Right kidney (tissue), 1 donor: ENCODE results near the gene RAB31.
"Not testable (repeated sequence)": the region's sequence is repeated elsewhere in the genome, so short reads cannot be mapped to it uniquely, and the experiment has no call there.

Experiments
- DNase-seq: peaks from one replicate; pipeline ENCODE4 v3.0.0-alpha.2; 2016

RAB31 gene

DNA sequence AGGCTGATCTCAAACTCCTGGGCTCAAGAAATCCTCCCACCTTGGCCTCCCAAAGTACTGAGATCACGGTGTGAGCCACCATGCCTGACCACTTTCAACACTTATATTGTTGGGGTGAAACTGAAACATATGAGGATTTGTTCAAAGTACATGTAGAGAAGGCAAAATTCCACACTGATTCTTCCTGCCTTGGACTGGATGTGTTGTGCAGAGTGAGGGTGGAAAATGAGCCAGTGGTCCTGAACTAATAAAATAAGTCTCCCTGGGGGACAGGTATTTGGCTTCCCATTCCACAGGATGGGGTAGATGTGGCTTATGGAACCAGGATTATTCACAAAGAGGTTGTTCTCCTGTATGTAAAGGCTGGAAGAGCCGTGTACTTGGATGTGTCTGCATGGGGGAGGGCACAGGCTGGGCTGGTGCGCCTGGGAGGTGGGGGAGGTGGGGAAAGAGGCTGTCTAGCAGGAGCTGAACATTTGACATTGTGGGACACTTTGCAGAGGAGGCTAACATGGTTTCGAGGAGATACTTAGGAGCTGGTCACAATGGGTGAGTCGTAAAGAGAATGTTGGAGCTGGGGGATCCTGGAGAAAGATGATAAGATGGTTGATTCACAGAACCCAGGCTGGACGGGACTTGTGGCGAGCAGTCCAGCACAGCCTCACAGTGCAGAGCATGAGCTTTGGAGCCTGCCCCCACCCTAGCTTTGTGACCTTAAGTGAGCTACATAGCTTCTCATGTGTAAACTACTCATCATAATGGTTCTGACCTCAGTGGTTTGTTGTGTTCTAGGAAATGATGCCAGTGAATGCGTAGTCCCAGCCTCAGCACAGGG lies 177.3 kb downstream of the RAB31 start, which contains the start of gene TXNDC2:
Gene TXNDC2 (plus strand): TSS at position 804 of the 835 bp plus-strand sequence. CDS start 708 bp downstream, outside the sequence.
- DNase-seq: no peak

DNA sequence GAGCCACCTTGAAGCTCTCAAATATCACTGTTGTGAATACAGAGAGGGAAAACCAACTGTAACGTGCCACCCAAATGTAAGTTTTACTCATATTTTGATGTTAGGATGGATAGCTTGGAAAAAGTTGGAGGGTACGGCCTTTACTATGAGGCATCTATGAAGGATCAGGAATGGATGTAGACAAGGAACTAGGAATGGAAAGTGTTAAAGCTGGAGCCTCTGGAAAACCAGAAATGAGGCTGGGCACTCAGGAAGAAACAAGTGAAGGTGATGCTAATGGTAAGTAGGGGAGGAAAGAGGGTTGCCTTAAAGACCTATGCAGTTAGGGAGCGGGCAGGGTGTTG lies 177.9 kb downstream of the RAB31 start:
- DNase-seq: no peak

DNA sequence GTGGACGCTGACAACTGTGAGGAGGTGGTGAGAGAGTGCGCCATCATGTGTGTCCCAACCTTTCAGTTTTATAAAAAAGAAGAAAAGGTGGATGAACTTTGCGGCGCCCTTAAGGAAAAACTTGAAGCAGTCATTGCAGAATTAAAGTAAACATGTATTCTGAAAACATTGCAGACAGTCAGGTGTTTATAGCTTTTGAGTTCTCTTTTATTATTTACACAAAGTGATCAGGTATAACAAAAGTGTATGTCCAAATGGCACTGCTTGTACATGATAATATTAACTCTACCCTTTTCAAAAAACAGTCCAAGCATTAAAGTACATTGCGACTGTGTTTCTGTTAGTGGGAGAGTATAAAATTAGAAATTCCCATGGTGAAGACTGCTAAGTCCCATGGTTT lies 179.9 kb downstream of the RAB31 start:
- no peak for DNase-seq

- no peak for DNase-seq
Observed at GRCh38 chr18:9890196-9890595, 182.1 kb downstream of the RAB31 start.

DNA sequence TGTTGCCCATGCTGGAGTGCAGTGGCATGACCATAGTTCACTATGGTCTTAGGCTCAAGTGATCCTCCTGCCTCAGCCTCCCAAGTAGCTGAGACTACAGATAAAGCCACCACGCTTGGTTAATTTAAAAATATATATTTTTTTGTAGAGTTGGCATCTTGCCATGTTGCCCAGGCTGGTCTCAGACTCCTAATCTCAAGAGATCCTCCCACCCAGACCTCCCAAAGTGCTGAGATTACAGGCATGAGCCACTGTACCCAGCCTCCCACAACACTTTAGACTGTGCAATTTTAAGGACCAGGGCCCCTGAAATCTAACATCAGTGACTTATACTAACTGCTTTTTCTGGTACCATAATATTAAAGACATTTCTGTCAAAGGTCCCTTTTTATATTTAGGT lies 182.9 kb downstream of the RAB31 start:
- DNase-seq: no peak

DNA sequence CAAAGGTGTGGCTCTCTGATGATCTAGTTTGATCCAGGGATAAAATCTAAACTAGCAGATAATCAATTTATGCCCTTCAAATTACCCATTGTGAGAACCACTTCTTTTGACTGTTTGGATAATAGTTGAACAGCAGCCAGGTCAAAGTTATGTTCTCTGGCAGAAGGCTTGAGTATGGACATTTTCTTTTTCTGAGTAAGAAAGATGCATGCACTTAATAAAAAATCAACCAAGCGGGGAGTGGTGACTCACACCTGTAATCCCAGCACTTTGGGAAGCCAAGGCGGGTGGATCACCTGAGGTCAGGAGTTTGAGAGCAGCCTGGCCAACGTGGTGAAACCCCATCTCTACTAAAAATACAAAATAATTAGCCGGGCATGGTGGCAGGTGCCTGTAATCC lies 183.4 kb downstream of the RAB31 start:
- not testable (repeated sequence) for DNase-seq

DNA sequence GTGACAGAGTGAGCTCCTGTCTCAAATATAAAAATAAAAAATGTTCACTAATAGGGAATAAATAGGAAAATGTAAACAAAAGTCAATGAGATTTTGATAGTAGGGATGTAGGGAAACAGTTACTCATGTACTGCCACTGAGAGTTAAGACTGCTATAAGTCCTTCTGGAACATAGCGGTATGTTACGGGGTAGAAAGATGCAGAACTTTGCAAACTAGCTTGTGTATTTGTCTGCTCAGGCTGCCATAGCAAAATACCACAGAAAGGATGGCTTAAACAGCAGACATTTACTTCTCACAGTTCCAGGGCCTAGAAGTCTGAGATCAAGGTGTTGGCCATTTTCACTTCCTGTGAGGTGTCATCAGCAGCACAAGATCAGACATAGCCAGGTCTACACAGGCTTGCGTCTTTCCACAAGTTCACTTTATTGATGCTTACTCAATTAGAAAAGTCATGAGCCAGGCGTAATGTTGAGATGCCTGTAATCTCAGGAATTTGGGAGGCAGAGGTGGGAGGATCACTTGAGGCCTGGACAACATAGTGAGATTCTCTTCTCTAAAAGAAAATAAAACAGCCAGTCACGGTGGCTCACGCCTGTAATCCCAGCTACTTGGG lies 186.5 kb downstream of the RAB31 start:
- no peak for DNase-seq

- DNase-seq: no peak
Observed at GRCh38 chr18:9897129-9897528, 189.0 kb downstream of the RAB31 start.

GRCh38 chr18:9897787-9898291 lies 189.7 kb downstream of the RAB31 start:
- not testable (repeated sequence) for DNase-seq

DNA sequence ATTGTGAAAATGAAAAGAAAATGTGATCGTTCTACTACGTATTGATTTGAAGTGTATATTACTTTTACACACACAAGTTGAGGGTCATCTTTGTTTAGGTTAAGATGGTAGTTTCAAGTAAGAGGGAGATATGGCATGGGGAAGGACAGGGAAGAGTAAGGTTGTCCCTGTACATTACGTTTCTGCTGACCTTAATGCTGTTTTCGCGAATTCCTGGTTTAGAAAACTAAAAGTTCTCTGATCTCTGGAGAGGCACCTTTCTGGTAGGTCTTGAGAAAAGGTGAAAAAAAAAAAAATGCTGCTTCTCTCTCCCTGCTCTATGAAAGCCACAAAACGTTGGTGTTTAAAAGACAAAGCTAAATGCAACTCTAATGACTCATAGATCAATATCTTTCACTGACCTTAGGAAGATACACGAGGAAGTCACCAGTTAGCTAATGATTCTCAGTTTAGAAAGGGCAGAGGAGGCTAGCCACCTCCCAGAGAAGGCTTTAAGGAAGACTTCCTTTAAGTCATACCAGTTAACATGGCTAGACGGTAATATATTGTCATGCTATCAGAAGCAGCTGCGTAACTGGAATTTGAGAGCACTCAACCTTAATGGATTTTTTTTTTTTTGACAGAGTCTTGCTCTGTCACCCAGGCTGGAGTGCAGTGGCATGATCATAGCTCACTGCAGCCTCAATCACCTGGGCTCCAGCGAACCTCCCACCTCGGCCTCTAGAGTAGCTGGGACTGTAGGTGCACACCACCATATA lies 190.9 kb downstream of the RAB31 start:
- no peak for DNase-seq

- DNase-seq: not testable (repeated sequence)
Observed at GRCh38 chr18:9899550-9899930, 191.4 kb downstream of the RAB31 start.

GRCh38 chr18:9900699-9901098 lies 192.6 kb downstream of the RAB31 start:
- no peak for DNase-seq

GRCh38 chr18:9901377-9901776 lies 193.3 kb downstream of the RAB31 start:
- DNase-seq: no peak

GRCh38 chr18:9902264-9902663 lies 194.2 kb downstream of the RAB31 start:
- DNase-seq: not testable (repeated sequence)

GRCh38 chr18:9902832-9903231 lies 194.7 kb downstream of the RAB31 start:
- DNase-seq: no peak

DNA sequence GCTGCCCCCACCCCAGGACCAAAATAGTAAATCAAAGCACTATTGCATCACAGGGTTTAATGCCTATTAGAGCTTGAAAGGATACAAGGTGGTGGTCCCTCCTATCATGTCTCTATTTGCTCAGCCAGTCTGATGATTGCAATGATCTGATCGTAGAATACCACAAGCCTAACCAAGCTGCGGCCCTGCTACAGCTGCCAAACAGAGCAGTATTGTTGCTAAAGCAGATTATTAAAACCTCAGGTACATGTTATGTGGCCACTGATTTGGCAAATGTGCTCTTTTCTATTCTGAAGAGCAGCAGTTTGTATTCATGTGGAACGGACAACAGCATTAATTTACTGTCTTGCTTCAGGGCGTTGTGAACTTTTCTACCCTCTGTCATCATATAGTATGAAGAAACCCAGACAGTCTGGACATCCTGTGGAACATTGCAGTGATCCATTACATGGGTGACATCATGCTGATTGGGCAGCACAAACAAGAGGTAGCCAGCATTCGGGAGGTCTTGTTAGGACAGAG lies 197.4 kb downstream of the RAB31 start:
- DNase-seq: no peak

DNA sequence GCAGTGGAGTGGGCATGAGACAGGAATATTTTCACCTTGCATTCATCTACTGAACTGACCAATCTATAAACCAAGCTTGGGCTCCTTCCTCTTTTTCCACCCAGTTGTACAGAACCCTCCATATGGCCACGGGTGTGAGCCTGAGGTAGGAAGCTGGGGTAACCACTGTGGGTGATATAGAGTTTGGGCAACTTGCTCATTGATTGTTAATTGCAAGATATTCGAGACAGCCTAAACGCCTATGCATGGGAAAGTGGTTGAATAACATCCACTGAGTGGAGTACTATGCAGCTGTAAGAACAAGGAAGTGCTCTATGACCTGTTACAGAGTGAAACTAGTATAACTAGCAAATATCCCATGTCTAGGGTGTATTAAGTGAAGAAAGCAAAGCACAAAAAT lies 198.4 kb downstream of the RAB31 start:
- DNase-seq: no peak

DNA sequence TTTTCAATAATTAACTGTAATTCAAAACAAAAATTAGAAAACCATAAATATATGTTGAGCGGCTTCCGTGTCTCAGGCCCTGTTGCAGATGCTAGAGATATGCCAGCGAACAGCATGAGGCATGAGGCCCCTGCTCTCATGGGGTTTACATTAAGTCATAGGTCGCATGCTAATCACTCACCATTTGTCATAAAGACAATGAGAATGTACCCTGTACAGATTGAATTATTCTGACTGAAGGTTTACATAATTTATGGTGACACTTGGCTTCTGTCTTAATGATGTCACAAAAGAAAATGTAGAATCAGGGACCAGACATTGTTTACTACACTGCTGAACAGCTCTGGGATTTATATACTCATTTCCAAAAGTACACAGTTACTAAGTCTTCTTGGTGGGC lies 199.8 kb downstream of the RAB31 start:
- DNase-seq: no peak

- no peak for DNase-seq
Observed at GRCh38 chr18:9910071-9910470, 202.0 kb downstream of the RAB31 start.

DNA sequence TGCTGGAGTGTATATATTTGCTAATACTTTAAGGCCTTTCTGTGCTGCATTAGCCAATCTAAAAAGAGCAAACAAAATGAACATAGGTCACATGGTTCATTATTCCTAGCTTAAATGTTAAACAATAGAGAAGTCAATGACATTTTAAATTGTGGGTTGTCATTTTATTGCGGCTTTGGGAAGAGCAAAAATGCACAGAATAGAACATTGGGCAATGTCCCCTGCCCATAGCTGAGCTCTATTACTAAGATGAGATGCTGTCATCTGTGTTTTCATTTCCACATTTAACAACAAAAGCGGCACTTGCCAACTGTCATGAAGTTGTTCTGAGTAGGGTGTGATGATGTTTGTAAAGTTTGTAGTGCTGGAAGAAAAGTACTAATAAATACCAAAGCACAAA lies 202.6 kb downstream of the RAB31 start:
- no peak for DNase-seq

DNA sequence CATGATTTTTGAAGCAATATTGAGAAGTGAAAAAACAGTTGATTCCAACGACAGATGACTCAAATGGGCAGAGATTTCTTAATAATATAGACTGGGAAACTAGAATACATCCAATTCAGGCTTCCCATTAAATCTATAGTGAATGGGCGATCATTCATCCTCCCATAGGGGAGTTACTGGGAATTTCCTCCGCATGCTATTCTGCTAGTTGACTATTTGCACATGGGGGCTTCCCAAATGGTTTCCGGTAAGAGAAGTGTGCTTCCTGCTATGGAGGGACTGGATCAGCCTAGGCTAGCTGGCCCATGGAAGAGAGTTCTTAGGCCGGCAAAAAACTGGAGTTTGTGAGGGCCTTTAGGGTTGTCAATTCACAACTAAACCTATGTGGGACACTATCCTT lies 203.1 kb downstream of the RAB31 start:
- DNase-seq: no peak
